ENCODE results near the gene WNT3. TPM values are rescaled to one million over a fixed set of nuclear protein-coding genes. Genes with fewer than 3 reads are reported as not detected.

WNT3 gene
- total and polyA plus RNA-seq, 11 donors, result 0.32 to 2.2 (median 1.2) TPM

GRCh38 chr17:46773676-46774075 is 44.8 kb downstream of the WNT3 start:
- H3K27me3 ChIP-seq, result peaks cover 0 to 41% (median 0%) of the 10 kb centered on the region in 9 donors

GRCh38 chr17:46773221-46773605 is 45.3 kb downstream of the WNT3 start:
- no peak for TF ChIP-seq POLR2A (IDR thresholded peaks at IDR 0.05)
- TF ChIP-seq CTCF (IDR thresholded peaks at IDR 0.05), result no peak
- peaks cover 0 to 19% (median 7%) of the 10 kb centered on the region in 12 donors for H3K4me1 ChIP-seq
- H3K36me3 ChIP-seq, result no peaks in the 10 kb centered on the region
- peaks cover 0 to 41% (median 0%) of the 10 kb centered on the region in 9 donors for H3K27me3 ChIP-seq
- no peak overlapping the region for H3K4me3 ChIP-seq
- no peaks in the 10 kb centered on the region for H3K9me3 ChIP-seq
- ATAC-seq, result no peak
- WGBS, 4 donors, result 69 to 93% (median 80%) methylated on average over 5 to 6 of the region's 6 CpGs
- DNase-seq, result no peak
- no peak overlapping the region for H3K27ac ChIP-seq
- intact Hi-C loops (cut with DNase I), result loop anchor here in 1 of 10 donors (5.0 kb wide), 1 partner anchor 36 kb away; no protein-coding TSS in a partner anchor

More at GRCh38 chr17:46773676-46774075, 44.8 kb downstream of the WNT3 start:
- H3K4me3 ChIP-seq, result no peak overlapping the region
- no peak for TF ChIP-seq CTCF (IDR thresholded peaks at IDR 0.05)
- TF ChIP-seq POLR2A (IDR thresholded peaks at IDR 0.05), result no peak
- no peaks in the 10 kb centered on the region for H3K9me3 ChIP-seq
- DNase-seq, result peak in 1 of 5 donors; percentile 15
- peaks cover 0 to 19% (median 7%) of the 10 kb centered on the region in 12 donors for H3K4me1 ChIP-seq
- H3K27ac ChIP-seq, result no peak overlapping the region
- no peak for ATAC-seq
- H3K36me3 ChIP-seq, result no peaks in the 10 kb centered on the region
- WGBS, 4 donors, result 83 to 89% (median 86%) methylated on average over 11 to 15 of the region's 15 CpGs
- intact Hi-C loops (cut with DNase I), result loop anchor here in 1 of 10 donors (5.0 kb wide), 1 partner anchor 36 kb away; no protein-coding TSS in a partner anchor

GRCh38 chr17:46772475-46773220 is 45.8 kb downstream of the WNT3 start:
- ATAC-seq, result no peak

More at GRCh38 chr17:46772475-46773220, 45.8 kb downstream of the WNT3 start:
- no peak overlapping the region for H3K27ac ChIP-seq
- no peak for TF ChIP-seq CTCF (IDR thresholded peaks at IDR 0.05)
- 21 to 32% (median 28%) methylated on average over 15 to 16 of the region's 16 CpGs for WGBS, 4 donors
- no peak for DNase-seq
- peaks cover 0 to 41% (median 0%) of the 10 kb centered on the region in 9 donors for H3K27me3 ChIP-seq
- no peaks in the 10 kb centered on the region for H3K9me3 ChIP-seq
- peaks cover 0 to 19% (median 7%) of the 10 kb centered on the region in 12 donors for H3K4me1 ChIP-seq
- peak overlapping the region in 11 of 12 donors; percentile 48 to 80 (median 63) for H3K4me3 ChIP-seq
- intact Hi-C loops (cut with DNase I), result loop anchor here in 1 of 10 donors (5.0 kb wide), 1 partner anchor 35 kb away; no protein-coding TSS in a partner anchor
- no peaks in the 10 kb centered on the region for H3K36me3 ChIP-seq

Data from heart left ventricle (tissue), 16 donors.